HPDE6-E6E7 (cell line): ENCODE data around the gene RNF183.
"Not testable (repeated sequence)": the region's sequence is repeated elsewhere in the genome, so short reads cannot be mapped to it uniquely, and the experiment has no call there.

Experiments
- DNase-seq: peaks from one replicate; pipeline ENCODE4 v3.0.0; 2011; ENCODE audit warnings: missing footprints; ENCODE audit errors: extremely low spot score

The RNF183 gene

DNA sequence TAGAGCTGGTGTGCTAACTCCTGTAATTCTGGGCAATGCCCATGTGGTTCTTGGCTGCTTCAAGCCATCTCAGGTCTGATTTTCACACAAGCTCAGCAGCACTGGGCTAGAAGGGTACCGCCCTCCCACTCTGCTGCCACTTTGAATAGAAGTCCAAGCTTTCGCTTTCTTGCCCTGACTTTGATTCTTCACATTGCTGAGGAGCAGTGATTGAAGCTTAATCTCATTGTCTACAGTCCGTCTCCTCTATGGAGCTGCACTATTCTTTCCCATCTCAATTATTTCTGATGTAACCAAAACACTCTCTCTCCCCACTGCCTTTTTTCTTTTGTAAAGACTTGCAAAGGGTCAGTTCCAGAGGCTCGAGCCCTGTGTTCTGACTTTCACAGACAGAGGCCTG lies 12.9 kb upstream of the RNF183 start:
- DNase-seq, result no peak

DNA sequence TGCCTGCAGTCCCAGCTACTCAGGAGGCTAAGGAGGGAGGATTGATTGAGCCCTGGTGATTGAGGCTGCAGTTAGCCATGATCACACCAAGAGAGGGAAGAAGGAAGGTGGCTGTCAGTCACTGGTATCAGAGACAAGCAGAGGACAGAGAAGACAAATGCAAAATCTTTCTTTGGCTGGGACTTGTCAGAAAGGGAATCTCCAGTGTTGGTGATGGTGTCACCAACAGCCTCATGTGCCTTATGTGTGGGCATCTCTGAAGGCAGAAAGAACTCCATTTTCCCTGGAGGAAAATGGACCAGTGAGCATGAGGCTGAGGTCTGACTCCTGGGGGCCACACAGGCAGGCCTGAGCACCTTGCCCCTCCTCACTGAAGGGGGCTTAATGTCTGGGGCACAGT lies 12.1 kb upstream of the RNF183 start:
- no peak for DNase-seq

DNA sequence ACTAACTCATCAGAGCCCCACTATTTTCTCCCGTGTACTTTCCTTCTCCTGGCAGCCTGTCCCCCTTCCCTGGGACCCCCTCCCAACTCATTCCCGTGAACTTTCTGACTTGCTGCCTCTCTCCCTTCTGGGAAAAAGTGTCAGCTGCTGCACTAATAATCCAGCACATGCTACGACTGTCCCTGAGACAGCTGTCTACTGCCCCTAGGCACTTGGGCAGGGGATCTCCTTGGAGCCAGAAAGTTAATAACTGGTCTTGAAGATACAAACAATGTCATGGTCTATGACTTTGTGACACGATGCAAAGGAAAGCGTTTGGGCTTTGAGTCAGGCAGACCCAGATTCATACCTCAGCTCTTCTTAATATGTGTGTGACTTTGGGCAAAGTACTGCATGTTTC lies 10.1 kb upstream of the RNF183 start:
- DNase-seq, result no peak

DNA sequence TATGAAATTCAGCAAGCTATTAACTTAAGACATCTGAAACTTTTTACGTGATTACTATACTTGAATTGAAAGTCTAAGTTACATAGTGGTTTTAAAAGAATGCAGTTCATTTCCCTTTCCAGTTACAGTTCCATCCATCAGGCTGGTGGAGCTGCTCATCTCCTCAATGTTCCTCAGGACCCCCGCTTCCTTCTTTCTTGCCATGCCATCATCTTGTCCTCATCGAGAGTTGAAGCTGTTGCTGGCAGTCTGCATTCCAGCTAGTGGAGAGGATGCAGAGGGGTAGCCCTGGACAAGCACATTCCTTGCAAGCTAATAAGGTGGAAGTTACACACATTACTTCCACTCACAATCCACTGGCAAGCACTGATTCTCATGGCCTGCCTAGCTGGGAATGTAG lies 8.8 kb upstream of the RNF183 start:
- no peak for DNase-seq

DNA sequence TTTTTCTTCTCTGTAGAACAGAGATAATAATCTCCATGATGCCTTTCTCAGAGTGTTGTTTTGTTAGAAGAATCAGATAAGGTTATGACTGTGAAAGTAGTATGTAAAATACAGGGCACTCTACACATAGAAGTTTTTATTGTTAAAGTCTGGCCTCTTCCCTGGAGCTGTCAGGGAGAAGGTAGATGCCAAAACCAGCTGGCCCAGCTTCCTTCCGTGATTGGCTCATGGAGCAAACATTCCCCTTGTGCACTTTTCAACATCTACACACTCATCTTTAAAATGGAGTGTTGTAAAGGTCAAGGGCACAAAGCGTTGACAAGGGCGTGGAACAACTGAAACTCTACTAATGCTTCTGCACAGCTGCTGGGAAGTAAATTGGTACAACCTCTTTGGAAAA lies 7.4 kb upstream of the RNF183 start:
- DNase-seq, result no peak

DNA sequence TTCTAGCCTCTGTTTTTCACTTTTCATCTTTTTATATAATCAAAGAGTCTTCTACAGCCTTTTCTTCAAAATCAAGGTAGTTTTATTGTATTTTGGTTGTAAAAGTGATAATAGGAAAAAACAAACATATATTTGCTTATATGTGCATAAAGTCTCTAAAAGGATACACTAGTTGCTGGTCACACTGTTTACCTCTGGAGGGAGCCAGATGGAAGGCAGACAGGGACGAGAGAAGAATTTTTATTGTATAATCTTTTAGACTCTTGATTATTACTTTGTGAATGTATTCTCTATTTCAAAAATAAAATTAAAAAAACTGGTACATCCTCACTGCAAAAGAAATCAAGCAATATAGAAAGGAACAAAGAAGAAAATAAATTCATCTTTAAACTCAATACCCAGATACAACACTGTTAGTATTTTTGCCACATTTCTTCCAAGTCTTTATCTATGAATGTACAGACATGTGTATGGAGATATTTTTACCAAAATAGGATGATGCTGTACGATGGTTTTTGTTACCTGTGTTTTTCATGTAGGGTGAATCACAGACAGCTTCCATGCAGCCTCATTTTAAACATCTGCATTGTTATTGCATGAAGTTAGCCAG lies 6.1 kb upstream of the RNF183 start:
- peak; percentile 33 for DNase-seq

DNA sequence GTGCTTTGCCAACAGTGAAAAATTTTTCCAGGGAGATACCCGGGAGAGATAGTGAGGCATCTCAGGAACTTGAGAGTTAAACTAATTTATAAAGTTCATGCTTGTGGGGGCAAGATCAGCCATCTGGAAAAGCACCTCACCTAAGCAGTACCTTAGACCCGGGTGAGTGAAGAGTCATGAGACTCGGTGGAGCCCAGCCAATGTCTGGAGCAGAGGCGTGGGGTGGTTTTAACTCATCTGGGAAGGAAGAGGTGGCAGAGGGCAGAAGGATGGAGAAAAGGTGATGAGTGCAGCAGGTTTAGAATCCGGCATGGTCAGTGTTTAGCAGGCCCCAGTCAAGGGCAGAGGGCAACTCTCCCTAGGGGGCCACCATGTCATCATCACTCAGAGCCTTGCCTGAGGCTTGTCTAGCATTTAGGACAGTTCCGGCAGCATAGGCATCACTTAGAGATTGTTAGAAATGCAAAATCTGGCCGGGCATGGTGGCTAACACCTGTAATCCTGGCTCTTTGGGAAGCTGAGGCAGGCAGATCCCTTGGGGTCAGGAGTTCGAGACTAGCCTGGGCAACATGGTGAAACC lies 4.3 kb upstream of the RNF183 start:
- DNase-seq, result no peak

DNA sequence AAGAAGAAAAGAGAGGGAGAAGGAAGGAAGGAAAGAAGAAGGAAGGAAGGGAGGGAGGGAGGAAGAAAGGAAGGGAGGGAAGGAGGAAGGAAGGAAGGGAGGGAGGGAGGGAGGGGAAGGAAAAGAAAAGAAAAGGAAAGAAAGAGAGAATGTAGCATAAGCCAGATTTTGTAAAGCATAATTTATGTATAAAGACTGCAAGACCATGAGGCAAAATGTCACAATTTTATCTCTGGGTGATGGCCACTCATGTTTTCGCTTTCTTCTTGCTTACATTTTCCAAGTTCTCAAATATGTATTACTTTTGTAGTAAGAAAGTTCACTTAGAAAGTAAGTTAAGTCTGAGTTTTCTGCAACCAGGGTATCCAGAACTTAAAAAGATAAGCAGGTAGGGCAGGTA lies 3.4 kb upstream of the RNF183 start:
- no peak for DNase-seq

DNA sequence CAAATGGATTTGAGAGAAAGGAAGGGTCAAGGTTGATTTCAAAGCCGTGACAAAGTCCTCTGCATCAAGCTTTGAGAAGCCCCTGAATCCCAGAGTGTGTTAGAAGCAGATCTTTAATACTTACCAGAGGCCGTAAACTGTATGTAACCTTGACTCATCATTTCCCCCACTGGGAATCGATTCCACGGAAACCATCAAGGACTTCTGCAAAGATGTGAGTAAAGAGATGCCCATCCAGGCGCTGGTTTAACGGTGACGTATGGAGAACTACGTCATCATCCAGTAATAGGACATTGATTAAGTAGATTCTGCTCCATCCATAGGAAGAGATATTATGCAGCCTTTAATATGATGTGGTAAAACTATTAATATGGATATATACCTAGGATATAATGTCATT lies 1.6 kb downstream of the RNF183 start:
- no peak for DNase-seq

DNA sequence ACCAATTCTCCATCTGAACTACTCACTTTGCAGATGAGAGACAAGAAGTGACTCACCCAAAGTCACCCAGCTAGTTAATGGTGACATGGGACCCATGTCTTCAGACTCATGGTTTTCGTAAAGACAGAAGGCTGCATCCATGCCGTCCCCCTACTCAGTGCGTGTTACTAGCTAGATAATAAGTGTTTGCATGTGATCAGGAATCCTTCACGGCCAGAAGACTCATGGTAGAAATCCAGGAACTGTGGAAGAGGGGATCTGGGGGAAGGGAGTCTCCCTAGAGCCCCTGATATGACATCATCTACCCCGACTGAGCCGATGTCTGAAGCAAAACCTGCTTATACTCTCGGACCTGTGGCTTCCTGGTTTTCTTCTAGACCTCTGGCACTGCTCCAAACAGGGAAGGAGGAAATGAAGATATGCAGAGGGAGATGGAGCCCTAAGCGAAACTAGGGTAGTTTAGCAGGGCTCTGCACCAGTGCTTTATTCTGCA lies 3.3 kb downstream of the RNF183 start:
- no peak for DNase-seq

DNA sequence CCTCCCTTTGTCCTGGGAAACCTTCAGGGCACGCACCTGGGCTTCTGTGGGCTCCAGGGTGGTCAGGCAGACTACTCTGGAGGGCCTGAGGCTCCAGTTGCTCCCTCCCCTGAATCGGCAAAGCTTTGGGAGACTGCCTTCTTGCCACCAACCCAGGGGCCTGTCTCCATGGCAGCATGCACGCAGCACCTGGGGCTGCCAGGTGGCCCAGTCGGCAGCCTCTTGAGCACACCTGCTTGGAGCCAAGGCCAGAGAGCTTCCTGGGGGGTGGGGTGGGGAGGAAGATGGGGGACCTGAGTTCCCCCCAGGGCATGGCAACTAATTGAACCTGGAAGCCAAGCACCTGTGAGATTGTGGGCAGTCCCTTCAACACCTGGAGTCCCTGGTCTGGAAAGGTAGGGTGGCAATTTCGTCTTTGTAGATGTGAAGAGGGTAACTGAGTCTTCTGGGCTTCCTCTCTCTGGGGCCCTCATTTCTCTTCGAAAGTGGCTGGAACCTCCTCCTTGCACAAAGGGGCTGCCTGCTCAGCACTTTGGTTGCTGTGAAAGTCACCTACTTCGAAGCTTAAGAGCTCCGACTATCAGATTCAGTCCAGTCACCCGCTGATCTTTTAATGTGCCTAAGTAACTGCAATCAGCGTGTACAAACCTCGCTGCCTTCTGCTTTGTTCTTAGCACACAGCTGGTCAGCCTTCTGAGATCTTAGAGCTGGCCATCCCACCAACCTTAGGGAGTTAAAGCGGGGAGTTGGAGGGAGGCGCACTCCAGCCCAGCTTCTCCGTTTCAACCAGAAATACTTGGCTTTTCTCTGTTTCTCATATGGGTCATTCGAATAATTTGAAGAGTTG lies 4.0 kb downstream of the RNF183 start:
- DNase-seq, result no peak

DNA sequence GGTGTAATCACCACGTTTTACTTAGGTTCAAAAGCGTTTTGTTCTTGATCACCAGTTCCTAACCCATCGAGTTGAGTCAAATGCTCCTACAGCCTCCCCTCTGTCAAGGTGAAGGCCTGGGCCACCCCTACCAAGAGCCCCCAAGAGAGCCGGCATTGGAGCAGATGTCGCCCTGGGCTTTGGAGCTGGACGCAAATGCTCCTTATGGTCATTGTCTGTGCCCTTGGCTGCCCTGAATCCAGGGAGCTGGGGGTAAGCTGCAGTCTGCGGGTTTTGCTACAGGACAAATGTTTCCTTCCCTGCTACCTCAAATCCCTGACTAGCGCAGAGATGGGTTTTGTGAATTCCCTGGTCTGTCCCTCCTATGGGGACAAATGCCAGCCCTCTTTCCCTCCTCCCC lies 4.9 kb downstream of the RNF183 start:
- no peak for DNase-seq

DNA sequence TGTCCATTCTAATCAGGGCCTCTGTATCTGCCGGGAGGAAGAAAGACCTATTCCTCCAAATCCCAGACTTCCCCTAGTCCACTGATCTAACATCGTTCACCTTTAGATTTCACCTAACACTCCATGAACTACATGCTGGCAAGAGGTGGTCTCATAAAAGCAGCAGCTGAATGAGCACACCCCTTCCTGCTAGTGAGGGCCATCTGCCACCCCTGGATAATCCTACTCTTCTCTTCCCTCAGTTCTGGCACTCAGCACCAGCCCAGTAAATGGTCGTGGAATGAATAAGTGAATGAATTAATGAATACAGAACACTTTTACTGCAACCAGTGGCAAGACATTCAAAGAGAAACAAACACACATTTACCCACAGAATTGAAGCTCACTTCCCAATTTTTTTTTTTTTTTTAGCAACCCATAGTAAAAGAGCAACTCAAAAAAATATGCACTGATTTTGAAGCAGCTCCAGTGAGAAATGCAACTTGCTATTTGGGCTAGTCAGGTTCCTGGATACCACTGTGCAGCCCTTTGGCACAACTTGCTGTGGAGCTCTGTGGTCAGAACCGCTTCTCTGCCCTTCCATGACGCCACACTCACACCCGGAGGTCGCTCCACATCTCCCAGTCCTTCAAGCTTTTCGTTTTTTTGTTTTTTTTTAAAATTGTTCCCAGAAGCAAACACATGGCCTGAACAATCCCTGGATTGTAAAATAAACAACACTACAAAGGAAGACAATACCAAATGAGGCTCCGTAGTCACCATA lies 6.2 kb downstream of the RNF183 start:
- no peak for DNase-seq

DNA sequence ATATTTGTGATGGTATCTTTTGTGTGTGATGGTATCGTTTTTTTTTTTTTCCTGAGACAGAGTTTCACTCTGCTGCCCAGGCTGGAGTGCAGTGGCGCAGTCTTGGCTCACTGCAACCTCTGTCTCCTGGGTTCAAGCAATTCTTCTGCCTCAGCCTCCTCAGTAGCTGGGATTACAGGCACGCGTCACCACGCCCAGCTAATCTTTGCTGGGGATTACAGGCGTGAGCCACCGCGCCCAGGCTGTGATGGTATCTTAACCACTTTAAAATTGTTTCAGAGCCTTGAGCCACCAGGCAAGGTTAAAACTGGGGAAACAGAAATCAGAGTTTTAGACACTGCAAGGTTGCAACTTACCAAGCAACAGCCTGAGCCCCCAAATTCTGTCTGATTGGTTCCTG lies 6.9 kb downstream of the RNF183 start:
- not testable (repeated sequence) for DNase-seq

DNA sequence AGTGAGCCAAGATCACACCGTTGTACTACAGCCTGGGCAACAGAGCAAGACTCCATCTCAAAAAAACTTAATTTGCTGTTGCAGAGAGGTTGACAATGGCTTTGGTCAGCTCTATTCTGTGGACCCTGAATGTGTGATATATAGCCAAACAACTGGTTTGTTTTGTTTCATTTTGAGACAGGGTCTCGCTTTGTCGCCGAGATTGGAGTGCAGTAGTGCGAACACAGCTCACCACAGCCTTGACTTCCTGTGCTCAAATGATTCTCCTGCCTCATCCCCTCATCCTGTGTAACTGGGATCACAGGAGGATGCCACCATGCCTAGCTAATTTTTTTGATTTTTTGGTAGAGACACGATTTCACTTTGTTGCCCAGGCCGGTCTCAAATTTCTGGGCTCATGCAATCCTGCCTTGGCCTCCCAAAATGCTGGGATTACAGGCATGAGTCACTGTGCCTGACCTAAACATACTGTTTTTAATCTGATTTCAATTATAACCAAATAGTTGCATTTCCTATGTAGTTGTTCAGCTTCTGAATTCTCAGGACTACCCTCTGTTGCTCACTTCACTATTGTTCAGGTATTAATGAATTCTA lies 9.8 kb downstream of the RNF183 start:
- no peak for DNase-seq

DNA sequence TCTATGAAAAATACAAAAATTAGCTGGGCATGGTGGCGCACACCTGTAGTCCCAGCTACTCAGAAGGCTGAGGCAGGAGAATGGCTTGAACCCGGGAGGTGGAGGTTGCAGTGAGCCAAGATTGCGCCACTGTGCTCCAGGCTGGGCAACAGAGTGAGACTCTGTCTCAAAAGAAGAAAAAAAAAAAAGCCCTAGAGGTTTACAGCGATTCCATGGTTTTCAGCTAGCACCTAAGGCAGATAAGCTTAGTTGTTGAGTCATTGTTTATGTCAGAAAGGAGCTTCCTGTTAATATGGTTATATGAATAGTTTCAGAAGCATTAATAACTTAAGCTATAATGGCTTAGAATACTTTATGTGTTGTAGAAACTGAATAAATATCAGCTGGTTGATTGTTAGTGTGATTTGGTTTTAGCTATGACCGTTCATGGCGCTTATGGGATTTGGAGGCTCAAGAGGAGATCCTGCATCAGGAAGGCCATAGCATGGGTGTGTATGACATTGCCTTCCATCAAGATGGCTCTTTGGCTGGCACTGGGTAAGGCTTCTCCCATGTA lies 13.0 kb downstream of the RNF183 start:
- DNase-seq, result no peak

DNA sequence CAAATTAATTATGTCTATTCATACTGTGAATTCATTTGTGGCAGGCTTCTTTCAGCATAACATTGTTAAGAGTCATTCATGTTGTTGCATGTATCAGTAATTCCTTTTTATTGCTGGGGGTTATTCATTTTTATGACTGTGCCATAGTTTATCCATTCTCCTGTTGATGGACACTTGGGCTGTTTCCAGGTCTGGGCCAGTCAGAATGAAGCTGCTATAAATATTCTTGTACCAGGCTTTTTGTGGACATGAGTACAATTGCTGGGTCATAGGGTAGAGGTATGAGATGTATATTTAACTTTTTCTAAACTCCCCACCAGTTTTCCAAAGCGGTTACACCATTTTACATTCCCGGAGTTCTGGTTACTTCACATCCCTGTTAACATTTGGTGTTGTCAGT lies 14.1 kb downstream of the RNF183 start:
- no peak for DNase-seq

DNA sequence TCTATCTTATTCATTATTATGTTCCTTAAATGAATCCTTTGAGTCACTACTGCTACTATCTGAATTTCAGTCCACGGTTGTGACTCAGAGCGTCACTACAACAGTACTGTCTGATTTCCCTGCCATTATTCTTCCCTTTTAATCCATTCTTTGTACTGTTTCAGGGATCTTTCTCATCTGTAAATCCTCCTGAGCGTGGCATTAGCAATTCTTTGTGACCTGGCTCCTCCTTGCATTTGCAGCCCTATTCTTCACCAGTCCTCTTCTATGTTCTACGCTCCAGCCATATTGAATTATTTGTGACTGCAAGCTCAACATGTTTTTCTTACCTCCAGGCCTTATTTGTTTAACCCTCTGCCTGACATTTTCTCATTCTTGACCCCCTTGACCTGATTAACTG lies 21.8 kb downstream of the RNF183 start:
- no peak for DNase-seq

DNA sequence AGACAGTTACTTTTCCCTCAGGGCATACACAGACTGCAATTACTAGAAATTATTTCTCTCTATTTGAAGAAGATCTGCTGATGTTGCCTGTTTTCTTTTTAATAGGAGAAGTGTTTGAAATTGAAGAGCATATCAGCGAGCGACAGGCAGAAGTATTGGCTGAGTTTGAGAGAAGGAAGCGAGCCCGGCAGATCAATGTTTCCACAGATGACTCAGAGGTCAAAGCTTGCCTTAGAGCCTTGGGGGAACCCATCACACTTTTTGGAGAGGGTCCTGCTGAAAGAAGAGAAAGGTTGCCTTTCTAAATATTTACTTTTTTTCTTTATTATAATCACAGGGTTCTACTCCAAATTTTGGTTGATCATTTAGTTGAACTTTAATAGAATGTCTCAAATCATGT lies 24.3 kb downstream of the RNF183 start:
- DNase-seq, result no peak

DNA sequence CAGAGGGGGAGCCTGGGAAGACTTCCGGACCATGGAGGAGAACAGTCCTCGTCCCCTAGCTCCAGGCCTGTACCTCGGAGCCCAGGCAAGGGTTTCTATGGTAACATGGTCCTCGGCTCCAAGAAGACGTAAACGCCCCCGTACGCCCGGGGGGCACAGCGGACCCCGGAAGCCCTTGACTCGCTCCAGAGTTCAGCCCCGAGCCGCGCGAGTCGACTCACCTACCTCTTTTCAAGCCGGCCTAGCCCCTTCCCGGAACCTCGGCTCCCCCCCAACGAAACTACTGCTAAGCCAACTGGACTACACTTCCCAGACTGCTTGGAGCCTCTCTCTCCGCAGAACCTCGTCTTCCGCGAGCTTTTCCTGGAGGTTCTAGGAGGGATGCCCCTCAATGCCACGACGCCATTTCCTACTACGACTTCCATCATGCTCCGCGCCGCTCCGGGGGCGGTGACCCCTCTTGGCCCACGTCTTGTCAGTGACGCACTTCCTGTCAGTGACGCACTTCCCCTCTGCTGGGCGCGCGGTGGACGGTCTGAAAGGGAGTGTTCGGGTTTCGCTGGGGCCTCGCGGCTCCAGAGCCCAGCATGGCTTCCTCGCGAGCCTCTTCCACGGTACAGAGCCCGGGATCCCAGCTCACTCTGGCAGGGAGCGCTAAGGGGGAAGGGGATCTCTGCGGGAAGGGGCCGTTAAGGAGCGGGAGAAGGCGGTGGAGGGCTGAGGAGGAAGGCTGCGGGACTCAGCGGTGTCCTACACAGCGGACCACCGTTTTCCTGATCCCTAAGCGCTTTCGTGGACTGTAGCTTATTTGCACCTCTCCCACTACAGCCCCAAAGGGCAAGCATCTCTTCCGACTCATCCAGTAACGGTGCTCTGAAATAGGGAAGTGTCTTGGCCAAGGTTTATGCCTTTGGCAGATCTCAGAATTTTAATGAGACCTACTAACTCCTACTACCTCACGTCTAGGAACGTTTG lies 27.7 kb downstream of the RNF183 start, which contains the start of the genes CDC26 and PRPF4:
Gene CDC26, minus strand, starts transcription at position 416 of the 975 bp plus-strand sequence. CDS start 3,065 bp downstream, outside the sequence.
Gene PRPF4, plus strand, starts transcription at position 502 of the 975 bp plus-strand sequence. Its CDS starts 86 bp downstream, at position 588.
- peak; percentile 96 for DNase-seq
